NCI-H2029 treated with DMSO at 0.1 percent for 48 hours (cell line): ENCODE measurements around the gene EFNA3.

Source experiments
- DNase-seq: peaks from one replicate; lab custom pipeline; 2025; lab: John Stamatoyannopoulos, UW

The EFNA3 gene

DNA sequence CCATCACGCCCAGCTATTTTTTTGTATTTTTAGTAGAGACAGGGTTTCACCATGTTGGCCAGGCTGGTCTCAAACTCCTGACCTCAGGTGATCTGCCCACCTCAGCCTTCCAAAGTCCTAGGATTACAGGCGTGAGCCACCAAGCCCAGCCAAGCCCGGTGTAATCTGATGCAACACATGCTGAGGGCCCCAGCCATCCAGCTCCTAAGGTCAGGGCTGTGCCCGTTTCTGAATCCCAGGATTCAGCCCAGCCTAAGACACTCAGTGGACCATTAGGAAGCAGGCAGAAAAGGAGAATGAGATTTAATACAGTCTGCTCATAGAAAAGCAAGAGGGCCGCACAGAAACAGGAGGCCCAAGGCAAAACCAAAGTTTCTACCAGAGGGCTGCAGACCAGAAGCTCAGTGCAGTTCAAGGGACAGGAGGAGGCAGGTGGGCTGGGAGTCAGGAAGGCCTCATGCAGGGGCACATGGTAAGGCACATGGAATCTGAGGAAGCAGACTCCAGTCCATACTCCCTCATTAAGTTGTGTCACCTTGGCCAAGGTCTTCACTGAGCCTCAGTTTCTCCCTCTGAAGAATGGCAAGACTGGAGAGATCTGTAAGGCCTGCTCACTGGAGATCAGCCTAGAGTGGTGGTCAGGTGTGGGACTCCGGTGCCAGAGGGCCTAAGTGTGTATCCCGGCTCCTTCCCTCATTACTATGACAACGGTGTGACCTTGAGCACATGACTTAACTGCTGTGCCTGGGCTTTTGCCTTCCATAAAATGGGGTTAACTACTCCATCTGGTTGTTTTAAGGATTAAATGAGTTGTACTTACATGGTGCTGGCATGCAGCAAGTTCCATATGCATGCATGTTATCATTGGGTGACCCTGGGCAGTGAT, 29.9 kb upstream of the EFNA3 start:
- DNase-seq: no peak

- peak; percentile 52 for DNase-seq
Measured at GRCh38 chr1:155049651-155050559, 28.7 kb upstream of the EFNA3 start.

DNA sequence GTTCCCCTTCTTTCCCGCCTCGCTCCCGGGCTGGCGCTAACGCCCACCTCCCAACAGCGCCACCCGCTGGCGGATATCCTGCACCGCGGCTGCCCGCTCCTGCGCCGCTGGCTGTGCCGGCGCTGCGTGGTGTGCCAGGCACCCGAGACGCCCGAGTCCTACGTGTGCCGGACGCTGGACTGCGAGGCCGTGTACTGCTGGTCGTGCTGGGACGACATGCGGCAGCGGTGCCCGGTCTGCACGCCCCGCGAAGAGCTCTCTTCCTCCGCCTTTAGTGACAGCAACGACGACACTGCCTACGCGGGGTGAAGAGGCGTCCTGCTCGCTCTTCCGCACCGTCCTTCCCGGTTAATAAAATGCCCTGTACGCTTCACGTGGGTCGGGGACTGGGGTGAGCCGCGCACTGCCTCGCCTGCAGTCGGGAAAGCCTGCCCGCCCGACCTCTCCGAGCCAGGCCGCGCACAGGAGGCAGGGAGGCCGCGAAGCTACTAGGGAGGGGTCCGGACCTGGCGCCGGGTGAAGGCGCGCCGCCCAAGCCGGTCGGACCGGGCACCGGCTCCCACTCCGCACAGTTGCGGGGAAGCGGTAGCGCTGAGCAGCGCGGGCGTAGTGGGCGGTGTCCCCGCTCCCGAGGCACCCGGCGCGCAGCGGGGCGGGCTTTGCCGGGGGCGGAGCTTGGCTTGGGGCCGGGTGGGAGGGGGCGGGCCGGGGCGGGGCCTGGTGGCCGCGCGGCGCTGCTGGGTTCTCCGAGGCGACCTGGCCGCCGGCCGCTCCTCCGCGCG, 27.9 kb upstream of the EFNA3 start, which contains the start of gene ADAM15:
TSS of gene ADAM15 (plus strand) at position 757 of the 782 bp plus-strand sequence. CDS start 71 bp downstream, outside the sequence.
- no peak for DNase-seq

DNA sequence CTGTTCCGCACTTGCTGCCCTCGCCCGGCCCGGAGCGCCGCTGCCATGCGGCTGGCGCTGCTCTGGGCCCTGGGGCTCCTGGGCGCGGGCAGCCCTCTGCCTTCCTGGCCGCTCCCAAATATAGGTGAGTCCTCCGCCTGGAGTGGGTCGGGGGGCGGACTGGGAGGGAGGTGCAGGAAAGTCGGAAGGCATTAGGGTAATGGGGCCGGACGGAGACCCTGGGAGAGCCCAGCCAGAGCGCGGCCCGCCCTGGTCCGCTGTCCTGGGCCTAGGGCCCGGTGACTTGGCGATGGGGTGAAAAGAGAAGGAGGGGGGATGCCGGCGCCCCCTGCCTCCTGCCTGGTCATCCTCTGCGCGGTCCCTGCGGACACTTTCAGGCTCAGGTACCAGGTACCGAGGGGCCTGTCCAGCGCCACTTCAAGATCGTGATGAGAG, 27.3 kb upstream of the EFNA3 start:
- no peak for DNase-seq

GRCh38 chr1:155051777-155052398, 26.7 kb upstream of the EFNA3 start:
- peak; percentile 27 for DNase-seq

DNA sequence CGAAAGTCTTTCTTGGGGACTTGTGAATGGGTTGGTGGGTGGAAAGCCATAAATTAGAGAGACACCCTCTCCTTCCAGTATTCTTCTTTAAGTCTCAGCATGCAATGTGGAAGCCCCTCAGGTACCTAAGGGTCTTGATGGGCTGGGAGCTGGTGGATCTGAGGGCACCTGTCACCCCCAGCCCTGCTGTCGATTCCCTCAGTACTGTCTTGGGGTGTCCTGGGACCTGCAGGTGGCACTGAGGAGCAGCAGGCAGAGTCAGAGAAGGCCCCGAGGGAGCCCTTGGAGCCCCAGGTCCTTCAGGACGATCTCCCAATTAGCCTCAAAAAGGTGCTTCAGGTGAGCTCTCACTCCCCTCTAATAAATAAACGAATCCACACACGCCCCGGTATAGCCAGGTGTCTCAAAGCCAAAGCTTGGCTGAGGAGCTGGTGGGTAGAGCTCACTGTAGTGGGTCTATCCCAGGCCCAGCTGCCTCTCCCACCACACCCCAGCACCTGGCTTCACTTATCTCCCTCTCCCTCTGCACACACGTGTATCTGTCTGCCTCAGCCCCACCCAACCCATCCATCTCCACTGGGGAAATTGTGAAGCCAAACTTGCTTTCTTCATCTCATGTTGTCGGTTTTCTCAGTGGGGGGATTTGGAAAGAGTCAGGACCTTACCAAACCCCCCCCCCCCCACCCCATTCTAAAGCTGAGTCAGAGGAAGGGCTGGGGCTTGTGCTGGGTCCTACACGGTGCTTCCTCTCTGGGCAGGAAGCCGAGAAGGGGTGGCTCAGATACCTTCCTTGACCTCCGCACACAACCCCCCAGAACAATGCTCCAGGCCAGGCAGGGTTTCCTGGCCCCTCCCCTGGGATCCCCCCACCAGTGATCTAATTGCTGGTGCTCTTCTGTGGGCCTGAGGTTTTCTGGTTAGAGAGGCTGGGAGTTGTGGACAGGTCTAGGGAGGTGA, 25.9 kb upstream of the EFNA3 start:
- DNase-seq: no peak

GRCh38 chr1:155053531-155054105, 25.0 kb upstream of the EFNA3 start:
- no peak for DNase-seq

DNA sequence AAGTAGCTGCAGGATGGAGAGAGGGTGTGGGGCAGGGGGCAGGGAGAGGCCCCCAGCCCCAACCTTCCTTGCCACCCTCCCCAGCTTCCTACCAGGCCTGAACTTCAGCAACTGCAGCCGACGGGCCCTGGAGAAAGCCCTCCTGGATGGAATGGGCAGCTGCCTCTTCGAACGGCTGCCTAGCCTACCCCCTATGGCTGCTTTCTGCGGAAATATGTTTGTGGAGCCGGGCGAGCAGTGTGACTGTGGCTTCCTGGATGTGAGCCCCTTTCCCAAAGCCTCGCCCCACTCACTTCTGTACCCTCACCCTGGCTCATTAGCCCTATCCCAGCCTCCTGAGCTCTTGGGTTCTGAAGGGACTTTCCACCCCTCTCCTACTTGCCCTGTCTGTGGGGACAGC, 21.5 kb upstream of the EFNA3 start:
- no peak for DNase-seq

DNA sequence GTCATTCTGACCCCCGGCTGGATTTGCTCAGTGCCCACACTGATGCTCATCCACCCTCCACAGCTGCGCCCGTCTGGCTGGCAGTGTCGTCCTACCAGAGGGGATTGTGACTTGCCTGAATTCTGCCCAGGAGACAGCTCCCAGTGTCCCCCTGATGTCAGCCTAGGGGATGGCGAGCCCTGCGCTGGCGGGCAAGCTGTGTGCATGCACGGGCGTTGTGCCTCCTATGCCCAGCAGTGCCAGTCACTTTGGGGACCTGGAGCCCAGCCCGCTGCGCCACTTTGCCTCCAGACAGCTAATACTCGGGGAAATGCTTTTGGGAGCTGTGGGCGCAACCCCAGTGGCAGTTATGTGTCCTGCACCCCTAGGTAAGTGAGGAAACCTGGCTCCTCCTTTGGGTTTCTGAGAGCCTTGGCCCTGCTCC, 20.8 kb upstream of the EFNA3 start:
- DNase-seq: no peak

GRCh38 chr1:155060736-155061135, 17.9 kb upstream of the EFNA3 start:
- DNase-seq: no peak

GRCh38 chr1:155061381-155062150, 17.1 kb upstream of the EFNA3 start:
- peak; percentile 67 for DNase-seq

- DNase-seq: no peak
Measured at GRCh38 chr1:155062151-155062686, 16.4 kb upstream of the EFNA3 start.

GRCh38 chr1:155062702-155063411, 15.8 kb upstream of the EFNA3 start:
- DNase-seq: no peak

GRCh38 chr1:155063550-155064110, 15.0 kb upstream of the EFNA3 start, which contains the start of gene EFNA4:
EFNA4 (plus strand) TSS chr1:155063740; CDS start chr1:155063824, 84 bp downstream.
- DNase-seq: peak; percentile 10

DNA sequence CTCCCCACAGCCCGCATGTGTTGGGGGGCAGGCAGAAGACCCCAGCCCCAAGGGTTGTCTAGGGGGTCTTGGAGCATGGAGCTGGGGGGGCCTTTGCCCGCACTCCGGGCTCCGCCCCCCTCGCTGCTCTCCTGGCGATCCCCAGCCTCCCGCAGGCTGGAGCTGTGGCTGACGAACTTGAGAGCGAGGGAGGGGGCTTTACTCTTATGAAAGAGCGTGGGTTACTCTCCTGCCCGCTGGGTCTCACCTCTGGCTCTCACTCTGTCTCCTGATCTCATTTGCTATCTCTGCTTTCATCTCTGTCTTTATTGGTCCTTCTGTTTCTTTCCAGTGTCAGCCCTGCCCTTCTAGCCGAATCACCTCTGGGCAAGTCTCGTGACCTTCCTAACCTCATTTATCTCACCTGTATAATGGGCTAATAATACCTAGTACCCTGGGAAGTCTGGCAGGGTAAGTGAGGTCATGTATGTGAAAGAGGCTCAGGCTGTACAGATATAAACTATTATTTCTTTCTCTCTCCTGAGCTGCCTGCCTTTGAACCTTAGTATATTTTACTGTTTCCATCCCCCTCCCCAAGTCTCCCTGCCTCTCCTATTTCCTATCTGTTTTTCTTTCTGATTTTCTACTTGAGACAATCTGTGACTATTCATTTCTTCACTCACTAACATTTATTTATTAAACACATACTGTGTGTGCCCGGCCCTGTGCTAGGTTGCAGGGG, 14.4 kb upstream of the EFNA3 start:
- DNase-seq: no peak

DNA sequence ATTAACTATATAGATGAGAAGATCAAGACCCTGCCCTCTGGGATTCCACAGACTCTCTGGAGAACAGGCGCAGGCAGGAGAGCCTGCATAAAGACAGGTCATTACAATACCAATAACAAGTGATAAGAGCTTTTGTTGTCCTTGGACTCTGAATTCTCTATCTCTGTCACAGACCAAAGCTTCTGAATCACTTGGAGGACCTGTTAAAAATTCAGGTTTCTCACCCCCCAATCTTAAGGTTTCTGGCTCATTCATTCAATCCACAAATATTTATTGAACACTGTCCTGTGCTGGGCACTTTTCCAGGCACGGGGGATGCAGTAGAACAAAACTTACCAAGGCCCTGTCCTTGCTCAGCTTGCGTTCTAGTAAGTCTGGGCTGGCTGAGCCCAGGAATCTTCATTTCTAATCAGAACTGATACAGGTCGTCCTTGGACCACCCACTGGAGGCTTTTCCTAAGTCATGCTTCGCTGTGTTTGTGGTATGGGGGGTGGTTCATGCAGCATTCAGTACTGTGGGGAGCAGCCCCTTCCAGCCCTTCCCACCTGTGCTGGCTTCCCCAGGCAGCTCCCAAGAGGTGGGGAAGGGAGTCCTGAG, 13.7 kb upstream of the EFNA3 start:
- no peak for DNase-seq

- DNase-seq: no peak
Measured at GRCh38 chr1:155066777-155067176, 11.9 kb upstream of the EFNA3 start.
